ENCODE data around the gene KRTAP5-10.

Gene KRTAP5-10

GRCh38 chr11:71565263-71565662 lies at the start of gene KRTAP5-10:
KRTAP5-10 (plus strand) TSS chr11:71565563; CDS start chr11:71565588, 25 bp downstream.
- Histone ChIP-seq H3K9me2 (replicated peaks; ENCODE audit: control insufficient read depth, low read length) (no peaks in the 10 kb centered on the region), H4K20me1 (ENCODE audit: control insufficient read depth, insufficient read depth, low read depth, low read length) (no peaks in the 10 kb centered on the region), H3K4me3 (ENCODE audit: low read length) (no peak within 1 kb of the TSS), H3K79me2 (ENCODE audit: control insufficient read depth, low read length) (no peaks in the 10 kb centered on the region), H3K4me2 (ENCODE audit: low read length) (no peak within 1 kb of the TSS), H3K4me1 (ENCODE audit: control insufficient read depth, low read length) (no peaks in the 10 kb centered on the region), H3F3A (ENCODE audit: control insufficient read depth, insufficient read depth) (no peaks in the 10 kb centered on the region), H3K27me3 (ENCODE audit: control insufficient read depth, low read length) (peaks cover 16% of the 10 kb centered on the region), H3K9me3 (ENCODE audit: control insufficient read depth, insufficient read depth, low read length) (no peaks in the 10 kb centered on the region), H3K36me3 (ENCODE audit: control insufficient read depth, low read length) (no peaks in the 10 kb centered on the region), H3K27ac (ENCODE audit: low read depth, low read length) (no peak within 1 kb of the TSS)
- no peak for TF ChIP-seq EZH2phosphoT487 (IDR thresholded peaks at IDR 0.05; ENCODE audit: borderline replicate concordance, low read length)
- no peak for TF ChIP-seq CTCF (IDR thresholded peaks at IDR 0.05; ENCODE audit: low read depth, low read length, poor library complexity, severe bottlenecking)

GRCh38 chr11:71518506-71519471 lies 46.6 kb upstream of the KRTAP5-10 start:
- Histone ChIP-seq H3K9me2 (replicated peaks; ENCODE audit: control insufficient read depth, low read length) (no peaks in the 10 kb centered on the region), H3K27ac (ENCODE audit: low read depth, low read length) (no peak overlapping the region), H3K4me1 (ENCODE audit: control insufficient read depth, low read length) (no peaks in the 10 kb centered on the region), H3K27me3 (ENCODE audit: control insufficient read depth, low read length) (no peaks in the 10 kb centered on the region), H3F3A (ENCODE audit: control insufficient read depth, insufficient read depth) (no peaks in the 10 kb centered on the region), H3K79me2 (ENCODE audit: control insufficient read depth, low read length) (no peaks in the 10 kb centered on the region), H3K9me3 (ENCODE audit: control insufficient read depth, insufficient read depth, low read length) (no peaks in the 10 kb centered on the region; the same call in 1 of the 2 replicates), H4K20me1 (ENCODE audit: control insufficient read depth, insufficient read depth, low read depth, low read length) (no peaks in the 10 kb centered on the region), H3K4me3 (ENCODE audit: low read length) (no peak overlapping the region), H3K4me2 (ENCODE audit: low read length) (no peak overlapping the region), H3K36me3 (ENCODE audit: control insufficient read depth, low read length) (no peaks in the 10 kb centered on the region)
- no peak for TF ChIP-seq EZH2phosphoT487 (IDR thresholded peaks at IDR 0.05; ENCODE audit: borderline replicate concordance, low read length)
- TF ChIP-seq CTCF (IDR thresholded peaks at IDR 0.05; ENCODE audit: low read depth, low read length, poor library complexity, severe bottlenecking), result no peak

- Histone ChIP-seq H3K27me3 (ENCODE audit: control insufficient read depth, low read length) (no peaks in the 10 kb centered on the region), H3F3A (ENCODE audit: control insufficient read depth, insufficient read depth) (no peaks in the 10 kb centered on the region), H3K36me3 (ENCODE audit: control insufficient read depth, low read length) (no peaks in the 10 kb centered on the region), H3K4me3 (ENCODE audit: low read length) (no peak overlapping the region), H3K4me2 (ENCODE audit: low read length) (no peak overlapping the region), H4K20me1 (ENCODE audit: control insufficient read depth, insufficient read depth, low read depth, low read length) (no peaks in the 10 kb centered on the region), H3K9me3 (ENCODE audit: control insufficient read depth, insufficient read depth, low read length) (no peaks in the 10 kb centered on the region; the same call in 1 of the 2 replicates), H3K4me1 (ENCODE audit: control insufficient read depth, low read length) (no peaks in the 10 kb centered on the region), H3K27ac (ENCODE audit: low read depth, low read length) (no peak overlapping the region), H3K79me2 (ENCODE audit: control insufficient read depth, low read length) (no peaks in the 10 kb centered on the region), H3K9me2 (replicated peaks; ENCODE audit: control insufficient read depth, low read length) (no peaks in the 10 kb centered on the region)
- no peak for TF ChIP-seq EZH2phosphoT487 (IDR thresholded peaks at IDR 0.05; ENCODE audit: borderline replicate concordance, low read length)
- no peak for TF ChIP-seq CTCF (IDR thresholded peaks at IDR 0.05; ENCODE audit: low read depth, low read length, poor library complexity, severe bottlenecking)
Observed at GRCh38 chr11:71519546-71519945, 45.8 kb upstream of the KRTAP5-10 start.

Measured in DOHH2 (cell line).